HCEC 1CT (cell line): Measurements from ENCODE around the gene SLC6A11.

Experiments used
- DNase-seq: peaks from one replicate; pipeline ENCODE4 v3.0.0-alpha.2; 2017

The SLC6A11 gene

DNA sequence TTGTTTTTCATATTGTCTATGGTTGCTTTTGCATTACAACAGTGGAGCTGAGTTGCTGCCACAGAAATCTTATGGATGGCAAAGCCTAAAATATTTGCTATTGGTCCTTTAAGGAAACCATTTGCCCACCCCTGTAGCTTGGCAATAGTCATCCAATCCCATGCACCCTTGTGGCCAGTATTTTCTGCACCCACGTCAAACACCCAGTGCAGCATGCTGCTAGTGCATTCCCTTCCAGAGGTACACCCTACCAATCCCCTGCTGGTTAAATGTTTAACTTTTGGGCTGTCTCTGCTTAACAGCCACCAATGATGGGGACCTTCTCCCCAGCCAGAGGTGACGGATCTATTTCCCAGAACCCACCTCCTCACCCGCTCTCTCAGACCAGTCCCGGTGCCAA lies 23.8 kb upstream of the SLC6A11 start:
- no peak for DNase-seq

DNA sequence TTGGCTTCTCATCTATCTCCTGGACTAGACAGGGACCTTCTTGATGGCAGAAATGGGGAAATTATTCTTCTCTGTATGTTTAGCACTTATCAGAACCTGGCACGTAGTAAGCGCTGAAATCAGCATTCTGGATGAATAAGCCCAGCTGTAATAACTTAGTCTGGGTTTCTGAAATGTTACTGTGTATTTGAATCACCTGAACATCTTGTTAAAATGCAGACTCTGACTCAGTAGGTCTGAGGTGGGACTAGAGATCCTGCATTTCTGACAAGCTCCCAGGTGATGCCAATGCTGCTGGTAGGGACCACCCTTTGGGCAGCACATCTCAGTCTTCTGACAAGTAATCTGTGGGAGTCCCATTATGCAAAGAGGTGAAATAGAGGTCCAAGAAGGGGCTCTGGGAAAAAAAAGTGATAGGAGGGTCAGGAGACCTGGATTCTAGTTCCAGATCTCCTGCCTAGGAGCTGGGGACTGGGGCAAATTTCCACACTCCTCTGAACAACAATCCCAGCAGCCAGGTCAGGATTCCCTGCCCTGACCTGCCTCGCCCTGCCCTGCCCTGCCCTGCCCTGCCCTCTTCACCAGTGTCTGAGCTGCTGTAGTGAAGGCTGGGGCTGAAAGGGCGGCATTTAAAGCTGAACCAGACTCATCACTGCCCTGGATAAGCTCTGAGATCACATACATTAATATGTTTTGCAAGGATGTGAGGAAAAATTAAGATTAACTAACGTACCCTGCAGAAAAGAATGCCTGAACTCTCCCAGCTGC lies 17.2 kb upstream of the SLC6A11 start:
- DNase-seq: no peak

DNA sequence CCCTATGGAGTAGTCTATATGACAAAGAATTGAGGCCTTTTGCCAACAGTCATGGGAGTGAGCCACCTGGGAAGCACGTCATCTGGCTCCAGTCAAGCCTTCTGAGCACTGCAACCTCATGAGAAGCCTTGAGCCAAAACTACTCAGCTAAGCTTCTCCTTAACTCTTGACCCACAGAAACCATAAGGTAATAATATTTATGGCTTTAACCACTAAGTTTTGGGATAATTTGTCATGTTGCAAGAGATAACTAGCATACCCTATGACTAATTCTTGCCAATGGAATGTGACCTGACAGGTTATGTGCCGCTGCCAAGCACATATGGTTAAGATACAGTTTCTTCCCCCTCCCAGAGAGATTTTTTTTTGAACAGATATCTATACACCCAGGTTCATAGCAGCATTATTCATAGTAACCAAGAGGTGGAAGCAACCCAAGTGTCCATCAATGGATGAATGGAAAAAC lies 11.8 kb upstream of the SLC6A11 start:
- peak; percentile 2 for DNase-seq

DNA sequence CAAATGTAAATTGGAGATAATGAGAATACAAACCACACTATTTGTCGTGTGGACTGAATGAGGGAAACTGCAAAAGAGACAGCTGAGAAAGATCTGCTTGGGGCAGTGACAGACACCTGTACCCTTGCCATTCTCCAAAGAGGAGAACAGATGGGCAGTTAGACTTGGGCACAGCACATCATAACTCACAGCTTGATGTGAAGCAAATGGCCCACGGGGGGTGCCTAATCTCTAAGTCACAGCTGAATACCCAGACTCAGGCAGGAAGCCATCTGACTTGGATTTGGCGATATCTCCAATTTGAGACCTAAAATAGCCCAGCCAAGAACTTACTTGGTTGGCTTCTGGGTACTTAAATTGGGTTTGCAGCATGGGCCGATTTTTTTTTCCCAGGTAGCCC lies 10.0 kb upstream of the SLC6A11 start:
- no peak for DNase-seq

DNA sequence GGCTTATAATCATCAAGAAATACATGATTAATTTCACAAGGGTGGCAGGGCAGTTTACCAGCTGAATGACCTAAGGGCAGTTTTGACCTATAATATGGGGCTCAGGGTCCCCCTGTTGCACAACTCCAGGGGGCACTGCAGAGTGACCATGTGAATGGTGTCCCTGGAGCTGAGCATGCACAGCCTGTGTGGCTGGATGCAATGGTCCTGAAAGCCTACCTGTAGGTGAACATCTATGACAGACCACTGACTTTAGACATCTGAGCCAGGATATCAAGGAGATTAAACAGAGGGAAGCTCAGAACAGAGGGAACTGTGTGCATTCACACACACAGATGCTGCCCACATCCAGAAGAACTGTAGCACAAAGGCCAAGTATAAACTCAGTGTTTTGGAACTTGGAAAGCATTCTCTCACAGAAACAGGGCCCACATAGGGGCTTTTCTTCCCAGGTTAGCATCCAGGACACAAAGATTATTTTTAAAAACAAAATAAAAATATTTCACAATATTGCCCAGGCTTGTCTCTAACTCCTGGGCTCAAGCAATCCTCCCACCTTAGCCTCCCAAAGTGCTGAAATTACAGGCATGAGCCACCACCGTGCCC lies 7.8 kb upstream of the SLC6A11 start:
- no peak for DNase-seq

DNA sequence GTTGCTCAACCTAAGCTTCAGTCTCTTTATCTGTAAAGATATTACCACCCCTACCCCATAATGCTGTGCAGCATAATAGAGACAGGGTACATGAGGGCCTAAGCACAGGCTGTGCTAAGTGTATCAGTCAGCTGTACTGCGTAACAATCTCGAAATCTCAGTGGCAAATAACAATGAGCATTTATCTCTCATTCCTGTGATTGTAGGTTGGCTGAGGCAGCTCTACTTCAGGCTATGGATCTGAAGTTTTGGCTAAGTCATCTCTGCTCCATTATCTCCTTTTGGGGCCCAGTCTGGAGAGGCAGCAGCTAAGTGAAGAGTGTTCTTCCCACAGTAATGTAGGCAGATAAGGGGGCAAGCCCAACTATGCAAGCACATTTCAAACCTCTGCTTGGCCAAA lies 7.1 kb upstream of the SLC6A11 start:
- DNase-seq: no peak

DNA sequence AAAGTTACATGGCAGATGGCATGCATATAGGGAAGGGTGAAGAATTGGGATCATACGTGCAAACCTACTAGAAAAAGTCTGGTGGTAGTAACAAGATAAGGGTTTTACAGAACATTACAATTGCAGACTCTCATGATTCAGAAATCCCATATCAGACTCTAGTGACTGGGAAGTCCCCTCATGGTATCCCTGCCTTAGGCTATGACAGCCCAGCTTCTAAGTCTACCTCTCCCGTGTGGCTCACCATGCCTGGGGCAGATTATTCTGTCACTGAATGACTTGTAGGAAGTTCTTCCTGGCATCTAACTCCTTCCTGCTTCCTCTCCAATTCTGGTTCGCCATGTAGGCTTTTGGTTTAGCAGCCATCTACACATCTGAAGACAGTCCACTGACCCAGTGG lies 5.7 kb upstream of the SLC6A11 start:
- DNase-seq: no peak

DNA sequence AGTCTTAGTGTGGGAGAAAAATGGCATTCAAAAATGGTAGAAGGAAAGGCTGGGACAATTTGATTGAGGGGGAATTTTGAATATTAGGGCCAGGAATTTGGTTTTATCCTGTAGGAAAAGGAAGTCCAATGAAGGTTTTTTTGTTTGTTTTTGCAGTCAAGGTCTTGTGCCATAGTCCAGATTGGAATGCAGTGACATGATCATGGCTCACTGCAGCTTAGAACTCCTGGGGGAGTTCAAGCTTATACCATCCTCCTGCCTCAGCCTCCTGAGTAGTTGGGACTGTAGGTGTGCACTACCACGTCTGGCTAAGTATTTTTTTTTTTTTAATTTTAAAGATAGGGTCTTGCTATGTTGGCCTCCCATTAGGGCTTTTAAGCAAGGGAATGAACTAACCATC lies 2.6 kb upstream of the SLC6A11 start:
- DNase-seq: no peak

DNA sequence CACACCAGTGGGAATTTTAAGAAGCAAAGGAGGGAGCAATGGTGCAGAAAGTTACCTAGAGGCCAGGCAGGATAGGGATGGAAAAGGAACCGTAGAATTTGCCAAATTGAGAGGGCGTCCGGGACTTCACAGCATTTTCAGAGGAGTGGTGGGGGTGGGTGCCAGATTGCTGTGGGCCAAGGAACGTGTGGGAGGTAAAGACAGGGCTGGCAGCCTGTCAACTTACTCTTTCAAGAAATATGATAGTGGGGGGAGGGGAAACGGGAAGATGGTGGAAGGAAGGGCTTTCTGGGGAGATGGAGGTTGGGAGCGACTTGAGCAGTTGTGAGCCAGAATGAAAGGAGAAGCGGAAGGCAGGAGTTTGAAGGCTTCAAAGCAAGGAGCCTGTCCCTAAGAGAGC lies 1.4 kb upstream of the SLC6A11 start:
- no peak for DNase-seq

DNA sequence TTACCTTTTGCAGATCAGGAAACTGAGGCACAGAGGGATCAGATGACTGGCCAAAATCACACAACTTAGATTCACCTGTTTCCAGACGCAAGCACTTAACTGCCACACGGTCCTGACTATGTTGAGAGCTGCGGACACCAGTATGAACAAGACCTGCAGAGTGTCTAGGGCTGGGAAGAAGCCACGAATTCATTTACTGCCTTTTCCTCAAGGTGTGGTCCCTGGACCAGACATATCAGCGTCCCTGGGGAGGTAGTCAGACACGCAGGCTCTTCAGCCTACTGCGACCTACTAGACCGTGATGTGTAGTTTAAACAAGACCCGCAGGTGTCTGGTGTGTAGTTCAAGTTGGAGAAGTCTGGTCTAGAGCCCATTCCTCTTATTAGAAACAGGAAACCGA lies 541 bp upstream of the SLC6A11 start:
- no peak for DNase-seq

DNA sequence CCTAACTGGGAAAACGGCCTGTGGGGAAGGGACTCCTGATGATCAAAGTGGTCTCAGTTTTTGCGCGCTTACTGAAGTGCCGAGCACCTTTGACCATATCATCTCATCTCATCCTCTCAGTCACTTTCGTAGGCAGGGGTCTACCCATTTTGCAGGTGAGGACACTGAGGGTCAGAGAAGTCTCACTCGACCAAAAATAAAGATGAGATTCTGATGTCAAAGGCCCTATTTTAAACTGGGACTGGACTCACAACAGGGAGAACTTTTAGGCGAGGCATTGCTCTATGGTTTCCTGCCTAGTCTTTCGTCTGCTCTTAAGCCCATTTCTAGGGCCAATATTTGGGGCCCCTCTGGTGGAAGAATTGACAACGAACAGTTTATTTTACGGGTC lies 830 bp downstream of the SLC6A11 start:
- DNase-seq: no peak

DNA sequence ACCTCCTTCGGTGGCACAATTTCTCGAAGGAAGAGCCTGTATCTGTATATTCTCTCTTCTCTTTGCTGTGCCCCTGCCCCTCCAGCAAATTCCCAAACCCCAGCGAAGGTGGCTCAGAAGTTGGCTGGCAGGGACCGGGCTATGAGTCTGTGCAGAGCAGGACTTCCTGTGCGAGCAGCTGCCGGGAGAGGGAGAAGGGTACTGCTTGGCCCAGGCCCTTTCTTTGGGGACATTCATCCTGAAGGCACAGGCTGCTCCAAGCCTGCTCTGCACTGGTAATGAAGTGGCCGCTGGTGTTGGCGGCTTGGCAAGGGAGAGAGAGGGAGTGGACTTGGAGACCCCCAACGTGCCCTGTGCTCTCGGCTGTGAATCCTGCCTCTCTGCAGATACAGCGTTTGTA lies 1.5 kb downstream of the SLC6A11 start:
- no peak for DNase-seq

DNA sequence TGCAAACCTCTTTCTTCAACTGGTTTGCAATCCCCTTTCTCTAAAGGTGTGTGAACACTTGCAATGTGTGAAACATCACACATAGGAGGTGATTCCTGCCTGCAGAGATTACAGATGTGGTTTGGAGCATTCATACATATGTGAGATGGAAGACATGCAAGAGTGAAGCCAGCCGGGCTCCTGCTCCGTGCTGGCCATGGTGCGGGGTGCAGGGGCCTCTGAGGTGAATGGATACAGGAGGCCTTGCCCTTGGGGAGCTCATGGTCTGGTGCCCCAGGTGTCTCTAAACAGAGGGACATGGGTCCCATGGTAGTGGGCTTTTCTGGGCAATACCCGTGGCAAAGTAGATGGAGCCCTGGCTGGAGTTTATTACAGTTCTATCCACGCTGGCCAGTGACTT lies 6.0 kb downstream of the SLC6A11 start:
- no peak for DNase-seq

DNA sequence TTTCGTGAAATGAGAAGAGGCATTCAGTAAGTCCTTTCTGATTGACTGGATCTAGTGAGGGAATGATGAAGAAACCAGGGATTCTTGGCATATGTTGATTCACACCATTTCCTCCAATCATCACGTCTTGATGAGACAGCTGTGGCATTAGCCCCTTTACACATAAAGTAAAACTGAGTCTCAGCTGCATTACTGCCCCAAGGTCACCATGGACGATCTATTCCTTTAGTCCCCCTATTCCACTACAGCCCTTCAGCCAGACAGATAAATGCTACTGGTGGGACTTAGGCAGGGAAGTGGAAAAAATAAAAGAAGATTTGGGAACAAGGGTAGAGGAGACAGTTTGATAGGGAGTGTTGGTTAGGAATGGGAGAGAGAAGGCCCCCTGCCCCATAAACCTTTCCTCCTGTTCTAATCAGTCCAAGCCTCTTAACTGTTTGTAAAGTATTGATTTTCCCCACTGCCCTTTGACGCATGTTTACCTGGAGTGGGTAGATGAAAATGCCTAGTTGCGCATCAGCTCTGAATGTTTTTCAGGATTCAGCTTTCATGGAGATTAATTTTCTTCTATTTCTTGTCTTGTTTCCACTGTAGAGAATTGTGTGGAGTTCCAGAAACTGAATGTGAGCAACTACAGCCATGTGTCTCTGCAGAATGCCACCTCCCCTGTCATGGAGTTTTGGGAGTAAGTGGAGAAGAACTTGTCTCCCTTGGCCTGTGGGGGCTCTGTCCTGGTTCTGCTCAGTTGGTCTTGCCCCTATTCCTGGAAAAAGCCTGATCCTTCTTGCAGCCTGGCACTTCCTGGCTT lies 6.9 kb downstream of the SLC6A11 start:
- DNase-seq: no peak

DNA sequence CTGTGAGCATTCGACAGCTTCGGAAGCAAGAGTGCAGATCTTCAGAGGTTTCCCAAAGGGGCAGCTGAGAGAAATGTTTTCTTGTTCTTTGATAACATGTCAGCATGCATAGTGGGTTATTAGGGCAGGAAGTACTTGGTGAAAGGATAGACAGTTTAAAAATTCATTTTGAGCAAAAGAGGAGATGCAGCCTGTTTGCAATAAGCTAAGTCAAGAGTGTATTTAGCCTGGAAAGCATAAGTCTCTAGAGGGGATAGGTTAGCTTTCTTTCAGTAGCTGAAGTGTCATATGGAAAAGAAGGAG lies 7.4 kb downstream of the SLC6A11 start:
- no peak for DNase-seq

DNA sequence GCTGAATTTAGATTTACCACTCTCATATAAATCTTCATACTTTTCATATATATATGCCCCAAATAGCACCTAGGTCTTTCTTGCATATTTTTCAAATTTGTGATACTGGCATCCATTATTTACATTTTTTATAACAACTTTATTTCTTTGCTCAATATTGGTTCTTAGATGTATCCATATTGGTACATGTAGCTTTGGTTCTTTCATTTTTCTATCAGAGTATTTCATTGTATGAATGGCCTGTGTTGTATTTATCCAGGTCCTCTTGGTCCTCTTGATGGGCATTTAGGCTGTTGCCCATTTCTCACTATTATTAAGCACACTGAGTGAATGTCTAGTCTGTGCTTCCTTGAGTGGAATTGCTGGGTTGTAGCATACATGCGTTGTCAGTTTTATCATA lies 8.4 kb downstream of the SLC6A11 start:
- no peak for DNase-seq

DNA sequence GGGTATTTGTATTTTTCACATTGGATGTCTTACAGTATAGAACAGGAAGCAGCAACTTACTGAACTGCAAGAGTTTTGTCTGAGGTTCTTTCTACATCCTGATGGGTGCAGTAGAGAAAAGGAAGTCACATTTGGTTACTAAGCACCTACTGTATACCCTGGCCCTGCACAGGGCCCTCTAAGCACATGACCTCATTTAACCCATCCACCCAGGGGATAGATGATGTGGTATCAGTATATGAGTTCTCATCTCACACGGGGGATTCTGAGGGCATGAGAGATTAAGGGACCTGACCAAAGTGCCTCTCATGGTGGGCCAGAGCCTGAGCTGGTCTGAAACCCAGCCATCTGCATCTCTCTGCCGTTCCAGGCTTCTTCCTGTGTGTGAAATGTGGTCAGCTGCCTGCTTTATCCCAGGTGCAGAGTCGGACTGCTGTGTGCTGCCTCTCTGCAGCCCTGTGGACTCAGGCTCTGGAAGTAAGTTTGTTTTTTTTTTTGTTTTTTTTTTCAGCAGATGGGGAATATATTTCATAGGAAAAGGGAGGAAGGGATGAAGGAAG lies 17.9 kb downstream of the SLC6A11 start:
- no peak for DNase-seq

DNA sequence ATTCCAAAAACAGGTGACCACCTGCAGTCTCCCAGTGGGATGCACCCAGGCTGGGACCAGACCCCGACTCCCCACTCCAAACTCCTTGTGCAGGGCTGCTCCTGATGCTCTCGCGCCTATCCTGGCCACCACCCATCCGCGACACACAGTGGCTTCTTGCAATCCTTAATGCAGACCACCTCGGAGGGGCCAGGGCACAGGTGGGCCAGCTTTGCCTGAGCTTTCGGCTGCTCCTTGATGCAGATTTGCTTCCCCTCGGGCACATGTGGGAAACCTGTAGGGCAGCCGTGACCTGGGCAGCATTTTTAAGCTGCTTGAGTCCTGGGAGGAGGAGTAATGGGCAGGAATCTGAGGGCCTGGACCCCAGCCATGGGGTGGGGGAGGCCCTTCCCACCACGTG lies 18.9 kb downstream of the SLC6A11 start:
- DNase-seq: no peak

DNA sequence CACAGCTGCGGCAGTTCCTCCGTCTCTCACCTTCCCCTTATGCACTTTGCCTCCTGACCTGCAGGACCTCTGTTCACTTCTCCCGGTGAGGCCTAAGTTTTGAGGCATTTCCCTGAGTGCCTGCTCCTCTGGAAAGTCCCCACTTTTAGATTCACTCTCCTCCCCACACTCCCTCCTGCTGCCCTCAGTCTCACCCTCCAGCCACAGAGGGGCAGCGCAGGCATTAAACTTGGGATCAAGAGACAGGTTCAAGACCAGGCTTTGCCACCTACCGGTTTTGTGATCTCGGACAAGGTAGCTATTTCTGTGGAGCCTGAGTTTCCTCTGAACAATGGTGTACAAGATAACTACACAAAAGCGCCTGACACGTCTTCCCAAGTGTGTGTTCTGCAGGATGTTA lies 19.4 kb downstream of the SLC6A11 start:
- no peak for DNase-seq

DNA sequence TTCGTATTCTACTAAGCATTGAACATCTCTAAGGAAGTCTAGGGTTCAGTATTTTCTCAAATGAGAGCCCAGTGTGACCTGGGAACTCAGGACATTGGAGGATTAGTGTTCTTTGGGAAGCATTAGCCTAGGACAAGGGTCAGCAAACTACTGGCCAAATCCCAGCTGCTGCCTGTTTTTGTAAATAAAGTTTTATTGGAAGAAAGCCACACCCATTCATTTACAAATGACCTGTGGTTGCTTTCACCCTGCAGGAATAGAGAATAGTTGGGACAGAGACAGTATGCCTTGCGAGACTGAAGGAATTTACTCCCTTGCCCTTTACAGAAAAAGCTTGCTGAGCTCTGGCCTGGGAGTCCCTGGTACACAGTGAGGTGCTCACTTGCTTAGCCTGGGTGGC lies 20.6 kb downstream of the SLC6A11 start:
- no peak for DNase-seq

DNA sequence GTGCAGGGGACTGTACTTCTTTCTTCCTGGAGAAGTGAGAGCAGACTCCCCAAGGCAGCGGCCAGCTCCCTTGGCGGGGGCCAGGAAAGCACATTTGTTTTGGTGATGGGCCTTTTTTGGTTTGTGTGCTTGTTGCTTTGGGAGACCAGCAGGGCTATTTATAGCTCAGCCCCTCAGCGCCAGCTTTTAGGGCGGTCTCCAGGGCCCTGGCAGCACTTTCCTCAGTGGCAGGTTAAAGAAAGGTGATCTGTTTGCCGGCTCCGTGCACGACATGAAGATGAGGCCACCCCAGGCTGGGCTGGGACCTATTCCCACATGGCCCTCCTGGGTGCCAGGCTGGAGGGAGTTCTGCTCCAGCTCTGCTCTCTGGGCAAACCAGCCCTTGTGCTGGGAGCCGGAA lies 21.8 kb downstream of the SLC6A11 start:
- no peak for DNase-seq

DNA sequence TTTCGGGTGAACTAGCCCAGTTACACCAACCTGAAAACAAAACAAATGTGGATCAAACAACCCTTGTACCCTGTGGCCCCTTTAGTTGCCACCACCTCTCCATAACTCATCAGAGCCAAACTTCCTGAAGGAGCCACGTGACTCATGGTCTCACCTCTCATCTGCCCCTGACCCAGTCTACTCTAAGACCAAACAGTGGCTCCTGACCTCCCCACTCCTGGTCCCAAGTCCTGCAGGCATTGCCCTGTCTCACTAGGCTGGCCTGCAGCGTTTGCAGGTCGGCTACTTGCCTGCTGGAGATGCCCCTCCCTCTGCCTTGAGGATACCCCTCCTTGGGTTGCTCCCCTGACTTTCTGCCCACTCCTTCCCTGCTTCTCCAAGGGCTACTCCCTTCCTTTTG lies 23.1 kb downstream of the SLC6A11 start:
- no peak for DNase-seq

DNA sequence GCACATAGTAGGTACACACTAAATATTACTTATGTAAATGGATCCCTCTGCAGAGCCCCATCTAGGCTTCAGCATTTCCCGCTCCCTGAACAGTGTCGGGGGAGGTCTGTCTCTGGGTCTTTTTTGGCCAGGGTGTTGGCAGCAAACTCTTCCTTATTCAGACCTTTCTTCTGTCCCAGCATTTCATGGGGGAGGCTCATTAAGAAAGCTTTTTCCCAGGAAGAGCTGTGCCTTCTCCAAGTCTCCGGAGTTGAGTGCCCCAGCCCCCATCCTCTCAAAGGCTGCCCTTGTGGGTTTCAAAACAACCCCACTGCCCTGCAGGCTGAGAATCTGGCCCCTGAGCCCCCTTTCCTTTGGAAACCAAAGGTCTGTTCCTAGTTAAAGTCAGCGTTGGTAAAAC lies 25.1 kb downstream of the SLC6A11 start:
- no peak for DNase-seq

DNA sequence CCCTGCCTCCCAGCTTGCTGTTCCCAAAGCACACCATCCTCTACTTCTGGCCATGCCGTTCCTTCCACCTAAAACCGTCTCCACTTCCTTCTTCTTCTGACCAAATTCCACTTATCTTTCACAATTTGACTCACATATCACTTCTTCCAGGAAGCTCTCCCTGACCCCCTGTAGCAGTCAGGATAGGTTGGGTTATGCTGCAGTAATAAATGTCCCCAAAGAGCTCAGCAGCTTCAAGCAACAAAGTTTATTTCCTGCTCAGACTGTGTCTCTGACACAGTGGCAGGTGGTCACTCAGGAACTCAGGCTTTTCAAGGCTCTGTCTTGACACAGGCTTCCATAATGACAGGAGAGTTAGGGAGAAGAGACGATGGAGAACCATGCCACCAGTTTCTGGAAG lies 27.4 kb downstream of the SLC6A11 start:
- no peak for DNase-seq
